PC-3 (cell line): Measurements from ENCODE around the gene GHRHR. TPM values are rescaled to one million over a fixed set of nuclear protein-coding genes. Genes with fewer than 3 reads are reported as not detected.

Source experiments
- ATAC-seq: fragments of 200-7000 bp; cut with Tn5 transposase; 2 replicates; pipeline ENCODE4 v1.9.1; 2020; ENCODE audit warnings: mild to moderate bottlenecking, moderate library complexity
- BruUV-seq: library from RNA; stranded (reverse); fragments of 400-500 nt; replicated peaks from 2 replicates; lab custom pipeline; 2021; lab: Mats Ljungman, UMichigan
- CTCF ChIA-PET: fragments of 300-600 bp; sonication (Branson Sonifier 250); formaldehyde crosslinking; loops from one replicate; lab custom pipeline; 2022; ENCODE audit warnings: antibody characterized with exemption; lab: Charles Lee
- POLR2A ChIA-PET: fragments of 300-600 bp; sonication (Branson Sonifier 250); formaldehyde crosslinking; loops from one replicate; lab custom pipeline; 2022; ENCODE audit warnings: antibody characterized with exemption; ENCODE audit not compliant: unreplicated experiment; lab: Charles Lee
- DNase-seq: peaks from one replicate; pipeline ENCODE4 v3.0.0-alpha.2; 2015
- H2AFZ ChIP-seq: fragments of 300-600 bp; sonication (generic); 2 replicates; pipeline ENCODE4 v1.6.0; 2016; ENCODE audit warnings: antibody characterized with exemption, low read length
- H3F3A ChIP-seq: fragments of 300-600 bp; sonication (generic); one replicate; pipeline ENCODE4 v1.6.0; 2017; ENCODE audit warnings: antibody characterized with exemption, low read length, control low read depth, mild to moderate bottlenecking; ENCODE audit not compliant: unreplicated experiment
- H3K27ac ChIP-seq: fragments of 300-600 bp; sonication (generic); 2 replicates; pipeline ENCODE4 v1.5.1; 2016; ENCODE audit warnings: mild to moderate bottlenecking, low read length
- H3K27me3 ChIP-seq: fragments of 300-600 bp; sonication (generic); 2 replicates; pipeline ENCODE4 v1.6.1; 2016; ENCODE audit warnings: low read length, mixed read lengths
- H3K36me3 ChIP-seq: fragments of 300-600 bp; sonication (generic); 2 replicates; pipeline ENCODE4 v1.6.1; 2016; ENCODE audit warnings: low read depth, mixed run types, low read length, mixed read lengths
- H3K4me1 ChIP-seq: fragments of 300-600 bp; sonication (generic); 2 replicates; pipeline ENCODE4 v1.5.1; 2016; ENCODE audit warnings: low read length; ENCODE audit not compliant: insufficient read depth
- H3K4me2 ChIP-seq: fragments of 300-600 bp; sonication (generic); 2 replicates; pipeline ENCODE4 v1.6.0; 2016; ENCODE audit warnings: low read length
- H3K4me3 ChIP-seq: fragments of 300-600 bp; sonication (generic); 2 replicates; pipeline ENCODE4 v1.5.1; 2016; ENCODE audit warnings: mild to moderate bottlenecking, low read length, mixed read lengths
- H3K79me2 ChIP-seq: fragments of 300-600 bp; sonication (generic); 2 replicates; pipeline ENCODE4 v1.6.1; 2017; ENCODE audit warnings: low read length, mixed read lengths
- H3K9ac ChIP-seq: fragments of 300-600 bp; sonication (generic); 2 replicates; pipeline ENCODE4 v1.6.0; 2016; ENCODE audit warnings: mild to moderate bottlenecking, low read length
- H3K9me2 ChIP-seq: fragments of 300-600 bp; sonication (generic); replicated peaks from 2 replicates; pipeline ENCODE4 v1.6.1; 2016; ENCODE audit warnings: mixed run types, low read length, mixed read lengths
- H3K9me3 ChIP-seq: fragments of 300-600 bp; sonication (generic); 2 replicates; pipeline ENCODE4 v1.6.1; 2016; ENCODE audit warnings: low read length, mixed read lengths
- H4K20me1 ChIP-seq: fragments of 300-600 bp; sonication (generic); 2 replicates; pipeline ENCODE4 v1.6.1; 2016; ENCODE audit warnings: low read length, mixed read lengths
- EZH2 ChIP-seq: fragments of 300-600 bp; sonication (generic); IDR thresholded peaks from one replicate; pipeline ENCODE4 v1.6.1; 2017; ENCODE audit warnings: antibody characterized with exemption, mild to moderate bottlenecking, low read length; ENCODE audit not compliant: unreplicated experiment
- EZH2phosphoT487 ChIP-seq: fragments of 300-600 bp; sonication (generic); IDR thresholded peaks from 2 replicates; pipeline ENCODE4 v1.6.1; 2018; ENCODE audit warnings: mild to moderate bottlenecking, antibody characterized with exemption, low read length, borderline replicate concordance
- intact Hi-C: fragments of 100-400 bp; cut with micrococcal nuclease; formaldehyde crosslinking; loops from 2 replicates; pipeline ENCODE4 v1.9.0; 2023
- total RNA-seq: library from RNA; depleted of rRNA; stranded (reverse); fragments of >200 nt; gene quantifications from 2 replicates; pipeline ENCODE4 v1.2.3, GENCODE V29; 2014
- TF ChIP-seq, protein P1 (sequence below): fragments of 300-600 bp; sonication (generic); conservative IDR thresholded peaks from 2 replicates; pipeline ENCODE4 v1.5.1; 2017; ENCODE audit warnings: antibody characterized with exemption, low read depth, mild to moderate bottlenecking, low read length

The GHRHR gene
- total RNA-seq, 1 experiment from 2014 or later, result not detected

DNA sequence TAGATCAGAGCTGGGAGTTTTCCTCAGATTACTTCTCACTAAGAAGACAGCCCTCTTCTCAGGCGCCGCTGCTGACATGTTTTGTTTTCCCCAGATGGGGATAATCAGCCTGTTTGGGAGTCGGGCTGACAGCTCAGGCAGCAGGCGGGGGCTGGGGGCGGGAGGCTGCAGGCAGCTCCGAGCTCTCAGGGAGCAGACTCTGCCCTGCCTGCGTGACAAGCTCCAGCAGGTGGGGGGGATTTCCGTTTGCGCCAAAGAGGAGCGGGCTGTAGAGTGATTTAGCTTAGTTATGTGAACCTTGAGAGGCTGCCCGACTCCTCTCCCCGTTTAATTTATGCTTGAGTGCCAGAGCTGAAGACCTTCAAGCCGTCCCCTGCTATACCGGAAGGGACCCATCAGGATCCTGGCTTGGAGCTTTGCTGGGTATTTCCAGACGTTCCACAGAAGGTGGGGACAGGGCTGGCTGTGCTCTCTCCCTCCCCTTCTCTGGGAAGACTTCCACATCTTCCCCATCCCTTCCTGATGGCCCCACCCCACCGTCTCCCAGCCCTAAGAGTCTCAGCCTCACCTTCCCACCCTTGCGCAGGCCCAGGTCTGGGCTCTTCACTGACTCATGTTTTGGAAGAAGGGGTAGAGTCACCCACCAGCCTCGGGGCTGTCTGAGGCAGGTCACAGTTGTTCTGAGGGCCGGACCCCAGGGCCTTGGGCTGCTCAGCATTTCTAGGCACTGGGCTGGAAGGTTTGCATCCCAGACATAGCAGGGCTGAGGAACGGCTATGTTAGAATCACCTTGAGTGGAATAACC lies 63.6 kb downstream of the GHRHR start:
- Histone ChIP-seq H3K4me3 (no peak overlapping the region), H3K4me1 (no peaks in the 10 kb centered on the region), H3K27me3 (peaks cover 22% of the 10 kb centered on the region), H4K20me1 (no peaks in the 10 kb centered on the region), H3K27ac (no peak overlapping the region), H3K4me2 (no peak overlapping the region), H3K36me3 (no peaks in the 10 kb centered on the region), H3F3A (no peaks in the 10 kb centered on the region), H3K9me3 (no peaks in the 10 kb centered on the region), H2AFZ (no peak overlapping the region), H3K79me2 (no peaks in the 10 kb centered on the region), H3K9ac (no peak overlapping the region), H3K9me2 (no peaks in the 10 kb centered on the region)
- intact Hi-C loops, result no loop called here
- ChIA-PET CTCF (no interaction called here), POLR2A (no interaction called here)
- no TSS peak for BruUV-seq
- TF ChIP-seq, protein P1, sequence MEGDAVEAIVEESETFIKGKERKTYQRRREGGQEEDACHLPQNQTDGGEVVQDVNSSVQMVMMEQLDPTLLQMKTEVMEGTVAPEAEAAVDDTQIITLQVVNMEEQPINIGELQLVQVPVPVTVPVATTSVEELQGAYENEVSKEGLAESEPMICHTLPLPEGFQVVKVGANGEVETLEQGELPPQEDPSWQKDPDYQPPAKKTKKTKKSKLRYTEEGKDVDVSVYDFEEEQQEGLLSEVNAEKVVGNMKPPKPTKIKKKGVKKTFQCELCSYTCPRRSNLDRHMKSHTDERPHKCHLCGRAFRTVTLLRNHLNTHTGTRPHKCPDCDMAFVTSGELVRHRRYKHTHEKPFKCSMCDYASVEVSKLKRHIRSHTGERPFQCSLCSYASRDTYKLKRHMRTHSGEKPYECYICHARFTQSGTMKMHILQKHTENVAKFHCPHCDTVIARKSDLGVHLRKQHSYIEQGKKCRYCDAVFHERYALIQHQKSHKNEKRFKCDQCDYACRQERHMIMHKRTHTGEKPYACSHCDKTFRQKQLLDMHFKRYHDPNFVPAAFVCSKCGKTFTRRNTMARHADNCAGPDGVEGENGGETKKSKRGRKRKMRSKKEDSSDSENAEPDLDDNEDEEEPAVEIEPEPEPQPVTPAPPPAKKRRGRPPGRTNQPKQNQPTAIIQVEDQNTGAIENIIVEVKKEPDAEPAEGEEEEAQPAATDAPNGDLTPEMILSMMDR, result no peak
- TF ChIP-seq EZH2phosphoT487 (no peak), EZH2 (no peak)
- DNase-seq, result no peak
- no peak for ATAC-seq

DNA sequence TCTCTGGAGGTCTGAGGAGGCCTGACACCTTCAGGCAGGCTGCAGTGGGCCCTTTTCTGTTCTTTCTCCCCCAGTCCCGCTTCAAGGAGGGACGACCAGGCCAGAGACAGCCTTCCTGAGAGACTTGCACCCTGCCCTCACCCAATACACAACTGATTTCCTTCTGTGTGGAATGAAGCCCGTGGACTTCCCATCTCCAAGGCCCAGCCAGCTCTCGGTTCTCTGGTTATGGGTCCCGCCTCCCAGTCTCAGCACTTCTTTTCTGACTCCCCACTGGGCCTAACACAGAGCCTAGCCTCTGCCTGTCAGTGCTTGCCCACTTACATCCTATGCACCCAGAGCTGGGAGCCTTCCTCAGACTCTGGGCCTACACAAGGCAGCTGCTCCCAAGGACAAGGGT lies 64.3 kb downstream of the GHRHR start:
- no TSS peak for BruUV-seq
- no peaks in the 10 kb centered on the region for H3K79me2 ChIP-seq
- DNase-seq, result no peak
- H3K4me1 ChIP-seq, result no peaks in the 10 kb centered on the region
- intact Hi-C loops, result no loop called here
- no peaks in the 10 kb centered on the region for H3K9me2 ChIP-seq
- TF ChIP-seq, protein P1, result no peak
- no peak for TF ChIP-seq EZH2
- TF ChIP-seq EZH2phosphoT487, result no peak
- H2AFZ ChIP-seq, result no peak overlapping the region
- H3K27me3 ChIP-seq, result peaks cover 22% of the 10 kb centered on the region
- ATAC-seq, result no peak
- no peaks in the 10 kb centered on the region for H3K9me3 ChIP-seq
- CTCF ChIA-PET, result no interaction called here
- no peaks in the 10 kb centered on the region for H3F3A ChIP-seq
- no peaks in the 10 kb centered on the region for H4K20me1 ChIP-seq
- no peak overlapping the region for H3K4me3 ChIP-seq
- H3K9ac ChIP-seq, result no peak overlapping the region
- POLR2A ChIA-PET, result no interaction called here
- no peak overlapping the region for H3K4me2 ChIP-seq
- H3K36me3 ChIP-seq, result no peaks in the 10 kb centered on the region
- no peak overlapping the region for H3K27ac ChIP-seq

DNA sequence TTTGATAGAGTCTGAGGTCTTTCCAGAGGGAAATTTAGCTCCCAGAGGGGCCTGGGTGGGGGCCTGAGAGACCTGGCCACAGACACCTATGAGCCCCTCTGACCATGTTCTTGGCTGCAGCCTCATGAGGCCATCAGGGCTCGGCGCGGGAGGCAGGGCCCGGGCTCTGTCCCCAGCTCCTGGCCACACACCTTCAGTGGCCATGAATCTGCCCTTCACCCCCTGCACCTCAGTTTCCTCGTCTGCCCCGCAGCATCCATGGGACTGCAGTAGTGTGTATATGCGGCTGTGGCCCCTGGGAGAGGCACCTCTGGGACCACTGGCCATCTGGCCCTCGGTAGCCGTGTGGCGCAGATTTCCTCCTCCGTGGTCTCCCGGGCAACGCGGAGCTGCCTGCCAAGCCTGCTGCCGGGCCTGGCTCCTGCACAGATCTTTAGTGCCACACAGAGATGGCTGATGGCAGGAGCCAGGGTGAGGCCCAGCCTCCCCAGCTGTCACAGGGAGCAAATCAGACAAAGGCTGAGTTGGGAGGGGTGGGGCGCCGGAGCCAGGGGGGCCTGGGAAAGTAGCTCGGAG lies 64.8 kb downstream of the GHRHR start:
- TF ChIP-seq, protein P1, result no peak
- TF ChIP-seq EZH2, result no peak
- no peak for TF ChIP-seq EZH2phosphoT487
- H3K79me2 ChIP-seq, result no peaks in the 10 kb centered on the region
- no peak overlapping the region for H3K4me2 ChIP-seq
- ChIA-PET CTCF (no interaction called here), POLR2A (no interaction called here)
- no peak overlapping the region for H3K9ac ChIP-seq
- H3K9me3 ChIP-seq, result no peaks in the 10 kb centered on the region
- H3F3A ChIP-seq, result no peaks in the 10 kb centered on the region
- no peak overlapping the region for H3K27ac ChIP-seq
- no peaks in the 10 kb centered on the region for H3K9me2 ChIP-seq
- no TSS peak for BruUV-seq
- DNase-seq (no peak), ATAC-seq (no peak)
- no peaks in the 10 kb centered on the region for H3K36me3 ChIP-seq
- no peaks in the 10 kb centered on the region for H4K20me1 ChIP-seq
- H3K4me1 ChIP-seq, result no peaks in the 10 kb centered on the region
- no peak overlapping the region for H2AFZ ChIP-seq
- no peak overlapping the region for H3K4me3 ChIP-seq
- peaks cover 22% of the 10 kb centered on the region for H3K27me3 ChIP-seq
- intact Hi-C loops, result no loop called here
